GM18526 (cell line): ENCODE data around the gene CEBPA.

ENCODE experiments used
- POLR2A ChIP-seq: IDR thresholded peaks from 3 replicates; pipeline ENCODE4 v1.6.1; 2011; ENCODE audit not compliant: insufficient read length; ENCODE audit errors: extremely low read depth

The CEBPA gene

DNA sequence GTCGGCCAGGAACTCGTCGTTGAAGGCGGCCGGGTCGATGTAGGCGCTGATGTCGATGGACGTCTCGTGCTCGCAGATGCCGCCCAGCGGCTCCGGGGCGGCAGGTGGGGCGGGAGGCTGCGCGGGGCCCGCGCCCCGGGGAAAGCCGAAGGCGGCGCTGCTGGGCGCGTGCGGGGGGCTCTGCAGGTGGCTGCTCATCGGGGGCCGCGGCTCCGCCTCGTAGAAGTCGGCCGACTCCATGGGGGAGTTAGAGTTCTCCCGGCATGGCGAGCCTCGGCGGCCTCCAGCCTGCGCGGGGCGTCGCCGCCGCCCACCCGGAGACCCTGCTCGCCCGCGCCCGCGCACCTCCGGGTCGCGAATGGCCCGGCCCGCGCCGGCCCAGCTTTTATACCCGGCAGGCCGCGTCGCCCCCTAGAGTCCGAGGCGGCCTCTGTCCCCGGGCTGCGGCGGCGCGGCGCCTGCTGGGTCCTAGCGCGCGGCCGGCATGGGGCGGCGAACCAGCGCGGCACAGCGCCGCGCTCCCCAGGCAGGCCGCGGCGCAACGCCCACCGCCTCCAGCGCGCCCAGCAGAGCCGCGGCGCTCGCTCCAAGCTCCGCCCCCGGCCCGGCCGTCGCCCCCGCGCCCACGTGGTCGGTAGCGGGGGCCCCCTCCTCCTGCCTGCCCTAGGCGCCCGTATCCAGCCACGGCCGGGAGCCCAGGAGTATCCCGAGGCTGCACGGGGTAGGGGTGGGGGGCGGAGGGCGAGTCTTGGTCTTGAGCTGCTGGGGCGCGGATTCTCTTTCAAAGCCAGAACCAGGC lies at the start of gene CEBPA:
Gene CEBPA, minus strand, starts transcription at position 360 of the 799 bp plus-strand sequence. Its CDS starts 120 bp downstream, at position 240.
- peak; percentile 40 for TF ChIP-seq POLR2A

GRCh38 chr19:33350538-33351309 lies 48.4 kb upstream of the CEBPA start:
- no peak for TF ChIP-seq POLR2A

DNA sequence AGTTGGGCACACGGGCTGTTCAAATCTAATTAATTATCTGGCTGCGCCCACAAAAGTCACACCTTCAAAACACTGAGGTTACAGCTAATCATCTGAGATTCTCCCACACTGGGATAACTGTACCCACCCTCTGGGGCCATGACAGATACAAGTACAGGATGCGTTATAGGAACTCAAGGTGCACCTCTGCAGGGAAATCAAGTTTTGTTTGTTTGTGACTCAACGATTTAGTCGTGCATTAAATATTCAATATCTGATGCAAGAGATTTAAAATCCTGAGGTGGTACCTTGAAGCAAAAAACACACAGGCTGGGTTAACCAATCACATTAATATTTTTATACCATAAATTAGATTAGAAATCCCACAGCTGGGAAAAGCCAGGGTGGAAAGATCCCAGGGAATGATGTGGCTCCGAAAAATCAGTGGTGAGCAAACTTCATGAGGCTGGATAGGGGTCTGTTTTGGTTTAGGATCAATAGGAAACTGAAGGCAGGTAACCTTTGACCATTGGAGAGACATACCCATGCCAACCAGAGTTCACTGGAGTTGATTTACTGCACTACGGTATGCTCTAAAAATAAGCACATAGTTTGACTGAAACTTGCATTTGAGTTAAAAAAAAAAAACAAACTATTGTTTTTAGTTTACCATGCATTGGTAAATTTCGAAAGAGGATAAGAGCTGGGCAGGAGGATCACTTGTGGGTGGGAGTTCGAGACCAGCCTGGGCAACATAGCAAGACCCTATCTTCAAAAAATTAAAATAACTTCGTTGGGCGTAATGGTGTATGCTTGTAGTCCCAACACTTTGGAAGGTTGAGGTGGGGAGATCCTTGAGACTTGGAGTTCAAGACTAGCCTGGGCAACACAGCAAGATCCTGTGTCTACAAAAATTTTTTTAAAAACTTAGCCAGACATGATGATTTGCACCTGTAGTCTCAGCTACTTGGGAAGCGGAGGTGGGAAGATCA lies 47.3 kb upstream of the CEBPA start:
- no peak for TF ChIP-seq POLR2A

DNA sequence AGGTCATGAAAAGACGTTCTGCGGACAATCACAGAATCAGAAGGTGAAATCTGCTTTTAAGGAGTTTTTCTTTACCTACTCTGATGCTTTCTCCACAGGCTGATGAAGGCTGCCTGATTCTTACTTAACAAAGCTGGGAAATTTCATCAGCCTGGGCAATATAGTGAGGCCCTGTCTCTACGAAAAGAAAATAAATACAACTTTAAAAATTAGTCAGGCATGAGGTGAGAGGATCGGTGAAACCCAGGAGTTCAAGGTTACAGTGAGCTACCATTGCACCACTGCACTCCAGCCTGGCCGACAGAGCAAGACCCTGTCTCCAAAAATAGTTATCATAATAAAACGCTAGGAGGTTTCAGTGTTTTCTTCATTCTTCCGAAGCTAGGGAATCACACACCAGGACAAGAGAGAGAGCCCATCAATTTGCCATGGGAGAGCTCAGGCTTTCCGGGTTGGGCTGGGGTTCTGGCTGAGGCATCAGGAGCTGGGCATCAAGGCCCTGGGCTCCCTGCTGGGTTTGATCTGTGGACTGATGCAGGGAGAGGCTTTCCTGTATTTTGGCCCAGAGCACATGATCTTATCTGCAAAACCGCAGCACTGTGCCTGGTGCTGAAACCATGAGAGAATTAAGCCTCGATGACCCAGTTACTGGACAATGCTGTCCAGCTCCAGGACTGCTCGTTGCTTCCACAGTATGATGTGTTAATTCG lies 46.1 kb upstream of the CEBPA start:
- TF ChIP-seq POLR2A = no peak

GRCh38 chr19:33347300-33347699 lies 45.0 kb upstream of the CEBPA start:
- TF ChIP-seq POLR2A = no peak

GRCh38 chr19:33346665-33347064 lies 44.3 kb upstream of the CEBPA start:
- no peak for TF ChIP-seq POLR2A

DNA sequence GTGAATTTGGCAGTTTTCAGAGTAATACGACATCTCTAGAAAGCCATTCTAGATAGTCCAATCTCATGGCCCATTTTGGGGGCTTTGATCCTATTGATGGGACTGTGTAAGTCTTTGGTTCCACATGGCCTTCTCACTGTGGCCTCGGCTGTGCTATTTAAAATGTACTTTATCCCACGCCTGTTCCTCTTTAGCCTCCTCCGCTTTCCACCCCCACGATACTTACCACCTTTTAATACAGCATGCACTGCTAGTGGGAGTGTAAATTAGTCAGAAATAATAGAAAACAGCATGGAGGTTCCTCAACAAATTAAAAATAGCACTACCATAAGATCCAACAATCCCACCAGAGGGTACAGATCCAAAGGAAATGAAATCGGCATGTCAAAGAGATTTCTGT lies 42.8 kb upstream of the CEBPA start:
- TF ChIP-seq POLR2A = no peak

GRCh38 chr19:33344573-33344925 lies 42.2 kb upstream of the CEBPA start:
- TF ChIP-seq POLR2A = no peak

DNA sequence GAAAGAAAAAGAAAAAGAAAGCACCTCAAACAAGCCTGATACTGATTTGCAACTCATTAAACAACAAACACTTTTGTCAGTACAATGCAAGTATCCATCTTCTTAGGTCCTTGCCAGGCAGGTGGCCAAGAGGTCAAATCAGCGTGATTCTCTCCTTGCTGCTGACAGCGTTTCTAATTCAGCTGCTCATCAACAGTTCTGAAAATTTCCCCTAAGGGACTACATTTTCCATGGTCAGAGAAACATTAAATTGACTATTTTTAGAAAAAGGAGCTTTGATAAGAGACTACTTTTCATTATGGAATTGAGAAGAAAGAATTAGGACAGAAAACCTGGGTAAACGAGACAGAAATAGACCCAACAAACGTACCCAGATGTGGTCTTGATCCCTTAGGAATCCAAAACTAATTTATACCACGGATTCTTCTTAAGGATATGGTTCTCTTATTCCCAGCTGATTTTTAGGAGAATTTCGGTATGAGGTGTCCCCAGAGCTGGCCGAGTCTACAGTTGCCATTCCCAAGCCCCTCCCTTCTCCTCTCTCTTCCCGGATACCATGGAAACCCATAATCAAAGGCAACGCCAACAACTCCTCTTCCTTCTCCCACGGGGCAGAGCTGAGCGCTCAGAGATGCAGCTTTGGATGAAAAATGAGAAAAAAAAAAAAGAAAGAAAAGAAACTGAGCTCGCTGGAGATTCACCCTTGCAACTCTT lies 41.7 kb upstream of the CEBPA start:
- TF ChIP-seq POLR2A = no peak

DNA sequence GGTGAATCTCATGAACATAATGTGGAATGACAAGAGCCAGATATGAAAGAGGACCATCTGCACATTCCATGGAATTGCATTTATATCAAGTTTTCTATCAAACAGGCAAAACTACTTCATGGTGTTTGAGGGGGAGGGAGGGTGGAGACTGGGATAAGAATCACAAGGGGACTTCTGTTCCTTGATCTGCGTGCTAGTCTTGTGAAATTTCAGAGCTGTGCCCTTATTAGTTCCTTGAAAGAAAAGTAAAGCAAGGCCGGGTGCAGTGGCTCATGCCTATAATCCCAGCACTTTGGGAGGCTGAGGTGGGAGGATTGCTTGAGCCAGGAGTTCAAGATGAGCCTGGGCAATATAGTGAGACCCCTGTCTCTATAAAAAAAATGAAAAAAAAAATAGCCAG lies 41.0 kb upstream of the CEBPA start:
- no peak for TF ChIP-seq POLR2A

DNA sequence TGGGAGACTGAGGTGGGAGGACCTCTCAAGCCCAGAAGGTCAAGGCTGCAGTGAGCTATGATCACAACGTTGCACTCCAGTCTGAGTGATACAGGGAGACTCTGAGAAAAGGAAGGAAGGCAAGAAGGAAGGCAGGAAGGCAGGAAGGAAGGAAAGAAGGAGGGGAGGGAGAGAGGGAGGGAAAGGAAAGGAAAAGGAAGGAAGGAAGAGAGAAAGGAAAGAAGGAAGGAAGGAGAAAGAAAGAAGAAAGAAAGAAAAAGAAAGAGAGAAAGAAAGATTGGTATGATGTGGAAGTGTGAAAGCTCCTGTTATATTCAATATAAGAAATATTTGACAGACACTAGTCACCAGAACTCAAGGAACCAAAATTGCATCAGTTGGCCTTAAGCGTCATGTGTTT lies 38.7 kb upstream of the CEBPA start:
- no peak for TF ChIP-seq POLR2A

GRCh38 chr19:33339016-33339984 lies 37.0 kb upstream of the CEBPA start:
- TF ChIP-seq POLR2A = no peak

DNA sequence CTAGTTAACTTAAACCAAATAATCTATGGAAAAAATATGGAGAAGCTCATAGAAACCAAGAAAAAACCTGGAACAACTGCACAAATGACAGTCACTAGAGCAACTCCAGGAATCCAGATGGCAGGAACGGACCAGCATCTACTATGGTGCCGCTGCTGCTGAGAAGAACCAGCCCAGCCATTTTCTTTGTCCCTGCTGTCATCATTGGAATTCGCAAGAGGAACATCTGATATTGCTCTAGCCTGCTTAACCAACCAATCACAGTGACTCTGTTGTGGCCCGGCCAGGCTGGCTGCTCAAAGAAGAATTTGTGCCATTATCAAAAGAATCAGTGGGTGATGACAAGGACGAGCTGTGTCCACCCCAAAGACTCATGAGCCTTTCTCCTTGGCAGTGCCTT lies 33.1 kb upstream of the CEBPA start:
- TF ChIP-seq POLR2A = no peak
